ENCODE measurements around the gene MAVS.
"Not testable (repeated sequence)": the region's sequence is repeated elsewhere in the genome, so short reads cannot be mapped to it uniquely, and the experiment has no call there.

The MAVS gene

DNA sequence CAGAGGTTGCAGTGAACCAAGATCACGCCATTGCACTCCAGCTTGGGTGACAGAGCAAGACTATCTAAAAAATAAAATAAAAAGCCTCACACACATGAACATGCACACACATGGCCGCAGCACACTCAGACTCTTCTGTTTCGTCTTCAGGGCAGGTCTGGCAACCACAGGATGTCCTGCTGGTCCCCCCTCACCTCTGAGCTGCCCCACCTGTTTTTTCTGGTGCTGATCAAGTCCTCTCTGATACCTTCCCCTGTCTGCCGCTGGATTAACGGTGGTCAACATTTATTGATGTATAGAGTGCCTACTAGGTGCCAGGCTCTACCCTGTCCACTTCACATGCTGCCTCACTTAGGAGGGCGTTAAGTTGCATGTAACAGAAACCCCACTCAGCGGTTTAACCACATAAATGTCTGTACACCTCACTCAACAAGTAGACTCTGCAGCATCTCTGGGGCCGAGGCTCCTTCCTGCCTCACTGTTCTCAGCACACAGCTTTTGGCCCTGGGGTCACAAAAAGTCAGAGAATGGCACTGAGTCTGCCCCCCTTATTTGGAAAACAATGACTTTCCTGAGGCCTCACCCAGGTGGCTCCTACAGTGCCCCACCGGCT is 30.8 kb upstream of the MAVS start:
- DNase-seq: no peak

DNA sequence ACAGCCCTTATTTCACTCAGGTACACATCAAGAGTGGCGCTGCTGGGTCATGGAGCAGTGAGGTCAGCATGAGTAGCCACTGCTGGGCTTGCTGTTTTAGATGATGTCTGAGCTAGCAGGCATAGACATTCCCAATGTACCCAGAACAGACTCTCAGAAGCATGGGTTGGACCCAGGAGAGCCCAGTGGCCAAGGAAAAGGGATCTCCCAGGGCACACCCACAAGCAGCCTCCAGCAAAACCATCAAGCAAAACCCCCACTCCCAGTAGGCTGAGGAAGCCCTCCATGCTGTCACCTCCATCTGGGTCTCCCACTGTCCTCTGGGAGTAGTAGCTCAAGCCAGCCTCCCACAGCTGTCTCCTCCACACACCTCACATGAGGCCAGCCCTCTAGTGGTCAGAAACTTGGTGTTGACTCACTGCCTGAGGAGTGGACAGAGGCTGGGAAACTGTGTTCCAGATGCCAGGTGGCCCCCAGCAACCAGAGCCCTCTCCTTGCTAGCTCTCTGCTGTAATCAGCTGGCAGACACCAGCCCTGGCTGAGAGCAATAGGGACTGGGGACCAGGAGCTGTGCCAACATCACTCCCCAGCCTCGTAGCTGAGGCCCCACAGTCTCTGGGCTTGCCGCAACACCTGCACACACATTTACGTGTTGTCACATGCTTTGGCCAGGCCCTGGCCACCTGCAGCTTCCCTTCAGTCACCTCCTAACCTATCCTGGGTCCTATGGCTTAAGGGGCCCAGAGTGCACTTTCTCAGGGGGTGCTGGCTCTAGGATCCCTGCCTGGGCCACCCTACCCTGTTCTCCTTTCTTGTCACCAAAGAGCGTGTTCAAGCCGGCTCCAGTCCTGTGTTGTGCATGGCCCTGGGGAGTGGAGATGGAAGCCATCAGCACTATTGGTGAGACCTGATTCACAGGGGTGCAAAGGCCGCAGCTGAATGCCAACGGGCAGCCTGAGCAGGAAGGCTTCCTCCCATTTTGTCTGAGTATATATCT is 28.2 kb upstream of the MAVS start:
- DNase-seq: no peak

GRCh38 chr20:3819411-3820047 is 27.1 kb upstream of the MAVS start:
- no peak for DNase-seq

- peak; percentile 82 for DNase-seq
These were observed 26.4 kb upstream of the MAVS start, which contains the start of gene AP5S1 for GRCh38 chr20:3820048-3820900. TSS of gene AP5S1 (plus strand) at chr20:3820547. CDS start at chr20:3822118, 1,571 bp downstream.

DNA sequence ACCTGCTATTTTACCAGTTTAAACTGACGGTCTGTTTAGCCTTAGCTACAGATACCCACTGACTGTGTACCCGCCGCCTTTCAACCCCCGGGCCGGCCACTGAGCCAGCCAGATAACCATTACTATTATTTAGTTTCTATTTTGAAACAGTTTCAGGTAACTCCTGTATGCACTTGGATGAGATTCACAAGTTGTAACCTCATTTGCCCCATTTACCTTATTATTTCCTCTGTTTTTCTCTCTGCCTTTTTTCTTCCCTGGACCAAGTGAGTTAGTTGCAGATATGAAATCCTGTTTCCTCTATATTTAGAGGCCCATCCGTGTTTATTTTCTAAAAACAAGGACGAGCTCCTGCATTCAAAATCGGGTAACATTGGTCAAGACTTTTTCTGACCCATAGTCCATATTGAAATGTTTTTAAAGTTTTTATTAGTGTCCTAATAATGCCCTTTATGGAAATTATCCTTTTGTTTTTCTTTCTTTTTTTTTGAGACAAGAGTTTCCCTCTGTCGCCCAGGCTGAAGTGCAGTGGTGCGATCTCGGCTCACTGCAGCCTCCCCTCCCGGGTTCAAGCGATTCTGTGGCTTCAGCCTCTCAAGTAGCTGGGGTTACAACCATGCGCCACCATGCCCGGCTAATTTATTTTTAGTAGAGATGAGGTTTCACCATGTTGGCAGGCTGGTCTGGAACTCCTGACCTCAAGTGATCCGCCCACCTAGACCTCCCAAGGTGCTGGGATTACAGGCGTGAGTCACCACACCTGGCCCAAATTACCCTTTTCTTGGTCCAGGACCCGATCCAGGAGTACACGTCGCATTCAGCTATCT is 25.5 kb upstream of the MAVS start:
- no peak for DNase-seq

DNA sequence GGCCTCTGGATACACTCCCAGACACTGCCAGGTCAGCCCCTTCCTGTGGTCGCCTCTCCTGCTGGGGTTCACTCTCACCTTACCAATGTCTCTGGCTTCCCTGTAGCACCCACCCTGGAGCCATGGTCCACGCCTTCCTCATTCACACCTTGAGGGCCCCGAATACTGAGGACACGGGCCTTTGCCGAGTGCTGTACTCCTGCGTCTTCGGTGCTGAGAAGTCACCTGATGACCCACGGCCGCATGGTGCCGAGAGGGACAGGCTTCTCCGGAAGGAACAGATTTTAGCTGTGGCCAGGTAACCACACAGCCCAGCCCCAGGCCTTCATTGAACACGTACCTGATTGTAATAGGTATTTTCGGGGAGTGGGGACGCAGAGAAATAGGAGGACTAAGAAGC is 24.6 kb upstream of the MAVS start:
- no peak for DNase-seq

DNA sequence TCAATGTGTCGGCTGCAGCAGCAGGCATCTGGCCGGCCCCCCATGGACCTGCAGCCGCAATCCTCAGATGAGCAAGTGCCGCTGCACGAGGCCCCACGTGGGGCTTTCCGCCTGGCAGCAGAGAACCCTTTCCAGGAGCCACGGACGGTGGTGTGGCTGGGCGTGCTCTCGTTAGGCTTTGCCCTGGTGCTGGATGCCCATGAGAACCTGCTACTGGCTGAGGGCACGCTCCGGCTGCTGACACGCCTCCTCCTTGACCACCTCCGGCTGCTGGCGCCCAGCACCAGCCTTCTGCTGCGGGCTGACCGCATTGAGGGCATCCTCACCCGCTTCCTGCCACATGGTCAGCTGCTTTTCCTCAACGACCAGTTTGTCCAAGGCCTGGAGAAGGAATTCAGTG is 22.8 kb upstream of the MAVS start:
- no peak for DNase-seq

- DNase-seq: no peak
These were observed 21.1 kb upstream of the MAVS start for GRCh38 chr20:3825526-3825925.

GRCh38 chr20:3826420-3826819 is 20.2 kb upstream of the MAVS start:
- DNase-seq: no peak

- no peak for DNase-seq
These were observed 17.8 kb upstream of the MAVS start for GRCh38 chr20:3828798-3829197.

DNA sequence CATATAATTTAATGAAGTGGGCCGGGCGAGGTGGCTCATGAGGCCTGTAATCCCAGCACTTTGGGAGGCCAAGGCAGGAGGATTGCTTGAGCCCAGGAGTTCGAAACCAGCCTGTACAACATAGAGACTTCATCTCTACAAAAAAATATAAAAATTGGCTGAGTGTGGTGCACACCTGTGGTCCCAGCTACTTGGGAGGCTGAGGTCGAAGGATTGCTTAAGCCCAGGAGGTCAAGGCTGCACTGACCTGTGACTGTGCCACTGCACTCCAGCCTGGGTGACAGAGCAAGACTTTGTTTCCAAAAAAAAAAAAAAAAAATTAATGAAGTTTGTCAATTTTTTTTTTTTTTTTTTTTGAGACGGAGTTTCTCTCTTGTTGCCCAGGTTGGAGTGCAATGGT is 16.7 kb upstream of the MAVS start:
- DNase-seq: not testable (repeated sequence)

GRCh38 chr20:3836132-3836531 is 10.5 kb upstream of the MAVS start:
- no peak for DNase-seq

DNA sequence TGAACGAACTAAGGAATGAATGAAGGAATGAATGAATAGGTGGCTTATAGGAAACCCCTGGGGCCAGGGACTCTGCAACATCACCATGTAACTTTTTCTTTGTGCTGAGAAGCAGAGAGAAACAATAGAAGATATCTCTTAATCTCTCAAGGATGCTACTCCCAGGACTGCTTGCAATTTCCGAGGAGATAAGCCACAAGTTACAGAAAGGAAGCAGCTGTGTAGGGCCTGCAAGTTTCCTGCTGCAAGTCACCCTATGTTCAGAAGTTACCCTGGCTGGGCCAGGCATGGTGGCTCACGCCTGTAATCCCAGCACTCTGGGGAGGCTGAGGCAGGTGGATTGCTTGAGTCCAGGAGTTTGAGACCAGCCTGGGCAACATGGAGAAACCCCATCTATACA is 7.3 kb upstream of the MAVS start:
- DNase-seq: no peak

DNA sequence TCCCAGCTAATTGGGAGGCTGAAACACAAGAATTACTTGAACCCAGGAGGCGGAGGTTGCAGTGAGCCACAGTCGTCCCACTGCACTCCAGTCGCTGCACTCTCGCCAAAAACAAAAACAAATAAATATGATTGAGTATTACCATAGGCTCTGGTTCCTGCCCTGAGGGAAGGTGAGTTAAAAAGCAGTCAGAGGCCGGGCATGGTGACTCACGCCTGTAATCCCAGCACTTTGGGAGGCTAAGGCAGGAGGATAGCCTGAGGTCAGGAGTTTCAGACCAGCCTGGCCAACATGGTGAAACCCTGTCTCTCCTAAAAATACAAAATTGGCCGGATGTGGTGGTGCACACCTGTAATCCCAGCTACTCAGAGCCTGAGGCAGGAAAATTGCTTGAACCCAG is 6.4 kb upstream of the MAVS start:
- not testable (repeated sequence) for DNase-seq

GRCh38 chr20:3842348-3842930 is 4.2 kb upstream of the MAVS start:
- DNase-seq: no peak

GRCh38 chr20:3843490-3843889 is 3.1 kb upstream of the MAVS start:
- DNase-seq: no peak

GRCh38 chr20:3843990-3844619 is 2.5 kb upstream of the MAVS start:
- DNase-seq: not testable (repeated sequence)

- no peak for DNase-seq
These were observed 275 bp upstream of the MAVS start for GRCh38 chr20:3846378-3846739.

GRCh38 chr20:3847429-3847940 is 851 bp downstream of the MAVS start:
- DNase-seq: no peak

GRCh38 chr20:3848565-3848964 is 1.9 kb downstream of the MAVS start:
- no peak for DNase-seq

DNA sequence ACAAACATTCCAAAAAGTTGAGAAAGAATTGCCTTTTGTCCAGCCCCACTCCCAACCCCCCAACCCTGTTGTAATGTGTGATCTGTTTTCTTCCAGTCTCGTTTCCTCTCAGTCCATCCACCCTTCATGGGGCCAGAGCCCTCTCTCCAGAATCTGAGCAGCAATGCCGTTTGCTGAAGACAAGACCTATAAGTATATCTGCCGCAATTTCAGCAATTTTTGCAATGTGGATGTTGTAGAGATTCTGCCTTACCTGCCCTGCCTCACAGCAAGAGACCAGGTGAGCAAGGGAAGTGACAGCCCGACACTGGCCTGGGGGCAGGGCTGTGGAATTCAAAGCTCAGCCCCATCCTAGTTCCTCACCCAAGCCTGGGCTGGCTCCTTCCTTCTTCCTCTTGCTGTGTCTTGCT is 7.8 kb downstream of the MAVS start:
- DNase-seq: no peak

Data from stimulated activated CD4-positive, alpha-beta T cell treated with anti-CD3 and anti-CD28 coated beads, Interleukin-12 subunit alpha, Interleukin-12 subunit beta, amount 100 ng/mL, for 4 hours (primary cell).